Measurements from ENCODE around the gene PUDP. TPM values are rescaled to one million over a fixed set of nuclear protein-coding genes. Genes with fewer than 3 reads are reported as not detected.
"Not testable (repeated sequence)": the region's sequence is repeated elsewhere in the genome, so short reads cannot be mapped to it uniquely, and the experiment has no call there.

The PUDP gene
- total and polyA plus RNA-seq, 3 experiments from 2014 or later, result 18.0 to 26.2 (median 23.2) TPM

DNA sequence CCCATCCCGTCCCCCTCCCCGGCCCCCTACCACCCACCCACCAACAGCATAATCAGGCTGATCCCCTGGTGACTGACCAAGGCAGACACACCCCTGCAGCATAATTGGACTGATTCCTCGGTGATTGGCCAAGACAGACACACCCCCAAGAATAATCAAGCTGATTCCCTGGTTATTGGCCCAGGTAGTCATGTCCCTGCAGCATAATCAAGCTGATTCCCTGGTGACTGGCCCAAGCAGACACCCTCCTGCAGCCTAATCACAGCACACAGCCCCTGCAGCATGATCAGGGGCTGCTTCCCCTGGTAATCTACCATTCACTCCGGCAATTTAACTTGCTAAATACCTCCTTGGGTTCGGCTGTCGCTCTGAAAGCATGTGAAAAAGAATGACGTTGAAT is 47.9 kb downstream of the PUDP start:
- no peak for DNase-seq
- Mint-ChIP-seq H3K4me3 (no peak overlapping the region), H3K4me1 (peaks cover 18 to 21% (median 19%) of the 10 kb centered on the region in 3 donors), H3K27ac (no peak overlapping the region), H3K36me3 (peaks cover 26 to 42% (median 32%) of the 10 kb centered on the region in 3 donors), H3K27me3 (no peaks in the 10 kb centered on the region), H3K9me3 (no peaks in the 10 kb centered on the region)
- Histone ChIP-seq H3K9me3 (ENCODE audit: low read length) (no peaks in the 10 kb centered on the region), H3K4me1 (ENCODE audit: insufficient read depth, low read length) (no peaks in the 10 kb centered on the region), H3K27ac (ENCODE audit: low read depth, low read length) (no peak overlapping the region), H3K36me3 (ENCODE audit: insufficient read depth, low read length) (no peaks in the 10 kb centered on the region), H3K4me3 (ENCODE audit: low read length) (no peak overlapping the region), H3K27me3 (ENCODE audit: insufficient read depth, low read length, poor library complexity, severe bottlenecking) (no peaks in the 10 kb centered on the region)
- POLR2A ChIA-PET, result no interaction called here
- CTCF ChIA-PET, result no interaction called here

DNA sequence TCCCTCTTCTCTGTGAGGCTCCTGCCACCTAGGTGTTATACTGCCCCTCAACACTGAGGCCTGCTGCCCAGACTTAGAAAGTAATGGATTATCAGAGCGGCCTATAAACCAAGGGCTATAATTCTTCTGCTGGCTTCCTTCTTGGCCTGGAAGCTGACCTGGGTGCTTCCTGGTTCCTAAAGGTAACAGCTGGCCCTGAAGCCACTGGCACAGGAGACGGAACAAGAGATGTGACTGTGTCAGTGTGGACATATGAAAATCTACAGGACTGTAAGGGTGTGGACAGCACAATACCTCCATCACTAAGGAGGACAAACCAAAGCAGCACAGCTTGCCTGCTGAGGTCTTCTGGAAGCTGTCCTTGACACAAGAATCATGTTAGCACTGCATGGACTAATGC is 52.3 kb downstream of the PUDP start:
- POLR2A ChIA-PET; DNase-seq; H3K27ac Mint-ChIP-seq; CTCF ChIA-PET; H3K9me3 ChIP-seq (ENCODE audit: low read length); H3K9me3 Mint-ChIP-seq; H3K27me3 ChIP-seq (ENCODE audit: insufficient read depth, low read length, poor library complexity, severe bottlenecking); H3K4me1 ChIP-seq (ENCODE audit: insufficient read depth, low read length); H3K36me3 ChIP-seq (ENCODE audit: insufficient read depth, low read length); H3K27me3 Mint-ChIP-seq; H3K4me3 Mint-ChIP-seq; H3K4me3 ChIP-seq (ENCODE audit: low read length); H3K27ac ChIP-seq (ENCODE audit: low read depth, low read length): not testable (repeated sequence)
- Mint-ChIP-seq H3K4me1 (peaks cover 7 to 25% (median 20%) of the 10 kb centered on the region in 3 donors), H3K36me3 (peaks cover under 1 to 19% (median 8%) of the 10 kb centered on the region in 3 donors)

GRCh38 chrX:7093305-7093704 is 54.6 kb downstream of the PUDP start:
- Mint-ChIP-seq H3K9me3 (no peaks in the 10 kb centered on the region), H3K36me3 (peaks cover 0 to 14% (median 10%) of the 10 kb centered on the region in 3 donors), H3K4me3 (no peak overlapping the region), H3K27me3 (no peaks in the 10 kb centered on the region), H3K4me1 (peaks cover 23 to 42% (median 39%) of the 10 kb centered on the region in 3 donors), H3K27ac (peak overlapping the region in 4 of 8 donors; percentile 37 to 75 (median 42))
- H3K36me3 ChIP-seq (ENCODE audit: insufficient read depth, low read length), result no peaks in the 10 kb centered on the region
- no peaks in the 10 kb centered on the region for H3K9me3 ChIP-seq (ENCODE audit: low read length)
- DNase-seq, result no peak
- no peak overlapping the region for H3K4me3 ChIP-seq (ENCODE audit: low read length)
- H3K27ac ChIP-seq (ENCODE audit: low read depth, low read length), result no peak overlapping the region
- CTCF ChIA-PET, result no interaction called here
- H3K4me1 ChIP-seq (ENCODE audit: insufficient read depth, low read length), result peaks cover 6% of the 10 kb centered on the region
- H3K27me3 ChIP-seq (ENCODE audit: insufficient read depth, low read length, poor library complexity, severe bottlenecking), result no peaks in the 10 kb centered on the region
- POLR2A ChIA-PET, result no interaction called here

DNA sequence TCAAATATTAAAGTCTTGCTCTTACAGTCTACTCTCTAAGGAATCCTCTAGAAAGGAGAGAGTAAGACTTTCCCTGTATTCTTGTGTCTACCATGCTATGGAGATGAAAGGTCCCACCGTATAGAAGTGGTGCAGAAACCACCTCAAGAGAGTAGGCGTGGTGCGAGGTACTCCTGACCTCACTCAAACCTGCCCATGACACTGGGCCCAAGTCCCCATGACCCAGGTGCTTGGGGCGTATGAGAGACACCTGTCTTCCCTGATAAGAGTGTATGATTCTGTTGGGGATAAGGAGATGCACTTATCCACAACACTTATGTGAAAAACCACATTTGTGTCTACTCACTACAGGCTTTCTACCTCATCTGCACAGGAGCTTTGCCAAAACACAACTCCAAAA is 55.4 kb downstream of the PUDP start:
- peaks cover 0 to 13% (median 8%) of the 10 kb centered on the region in 3 donors for H3K36me3 Mint-ChIP-seq
- peaks cover 28 to 47% (median 46%) of the 10 kb centered on the region in 3 donors for H3K4me1 Mint-ChIP-seq
- no peak for DNase-seq
- Histone ChIP-seq H3K4me1 (ENCODE audit: insufficient read depth, low read length) (peaks cover 9% of the 10 kb centered on the region), H3K27me3 (ENCODE audit: insufficient read depth, low read length, poor library complexity, severe bottlenecking) (no peaks in the 10 kb centered on the region), H3K36me3 (ENCODE audit: insufficient read depth, low read length) (no peaks in the 10 kb centered on the region), H3K27ac (ENCODE audit: low read depth, low read length) (no peak overlapping the region), H3K4me3 (ENCODE audit: low read length) (no peak overlapping the region), H3K9me3 (ENCODE audit: low read length) (no peaks in the 10 kb centered on the region)
- H3K9me3 Mint-ChIP-seq, result no peaks in the 10 kb centered on the region
- ChIA-PET CTCF (no interaction called here), POLR2A (no interaction called here)
- no peak overlapping the region for H3K4me3 Mint-ChIP-seq
- peak overlapping the region in 5 of 8 donors; percentile 2 to 75 (median 44) for H3K27ac Mint-ChIP-seq
- H3K27me3 Mint-ChIP-seq, result no peaks in the 10 kb centered on the region

DNA sequence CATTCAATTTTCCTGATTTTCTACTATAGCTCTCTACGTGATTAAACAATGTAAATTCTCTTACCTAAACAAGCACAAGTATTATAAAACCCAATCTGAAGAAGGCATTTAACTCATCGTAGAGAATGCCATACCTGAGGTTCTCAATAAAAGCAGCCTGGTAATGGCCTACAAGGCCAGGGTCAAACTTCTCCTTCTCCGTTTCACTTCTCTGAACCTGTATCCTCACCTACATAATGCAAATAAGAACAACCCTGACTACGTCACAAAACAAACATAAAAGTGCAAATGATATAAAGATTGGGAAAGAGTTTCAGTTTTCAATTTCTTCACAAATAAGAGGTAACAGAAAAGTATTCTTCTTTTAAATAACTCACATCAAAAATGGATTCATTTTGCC is 56.0 kb downstream of the PUDP start:
- DNase-seq, result no peak
- no peak overlapping the region for H3K4me3 Mint-ChIP-seq
- no peaks in the 10 kb centered on the region for H3K27me3 Mint-ChIP-seq
- no peaks in the 10 kb centered on the region for H3K27me3 ChIP-seq (ENCODE audit: insufficient read depth, low read length, poor library complexity, severe bottlenecking)
- CTCF ChIA-PET, result no interaction called here
- H3K9me3 ChIP-seq (ENCODE audit: low read length), result no peaks in the 10 kb centered on the region
- H3K4me3 ChIP-seq (ENCODE audit: low read length), result no peak overlapping the region
- peaks cover 9% of the 10 kb centered on the region for H3K4me1 ChIP-seq (ENCODE audit: insufficient read depth, low read length)
- peaks cover 34 to 53% (median 46%) of the 10 kb centered on the region in 3 donors for H3K4me1 Mint-ChIP-seq
- POLR2A ChIA-PET, result no interaction called here
- H3K36me3 ChIP-seq (ENCODE audit: insufficient read depth, low read length), result no peaks in the 10 kb centered on the region
- peak overlapping the region in 3 of 8 donors; percentile 17 to 44 (median 35) for H3K27ac Mint-ChIP-seq
- H3K27ac ChIP-seq (ENCODE audit: low read depth, low read length), result no peak overlapping the region
- H3K36me3 Mint-ChIP-seq, result peaks cover 0 to 7% (median 5%) of the 10 kb centered on the region in 3 donors
- no peaks in the 10 kb centered on the region for H3K9me3 Mint-ChIP-seq

GRCh38 chrX:7090641-7091040 is 57.3 kb downstream of the PUDP start:
- no peak for DNase-seq
- Histone ChIP-seq H3K4me3 (ENCODE audit: low read length) (no peak overlapping the region), H3K4me1 (ENCODE audit: insufficient read depth, low read length) (peaks cover 9% of the 10 kb centered on the region), H3K9me3 (ENCODE audit: low read length) (no peaks in the 10 kb centered on the region), H3K36me3 (ENCODE audit: insufficient read depth, low read length) (no peaks in the 10 kb centered on the region), H3K27me3 (ENCODE audit: insufficient read depth, low read length, poor library complexity, severe bottlenecking) (no peaks in the 10 kb centered on the region), H3K27ac (ENCODE audit: low read depth, low read length) (no peak overlapping the region)
- Mint-ChIP-seq H3K36me3 (peaks cover 0 to 3% (median 2%) of the 10 kb centered on the region in 3 donors), H3K4me1 (peaks cover 47 to 62% (median 56%) of the 10 kb centered on the region in 3 donors), H3K9me3 (no peaks in the 10 kb centered on the region), H3K27me3 (no peaks in the 10 kb centered on the region), H3K4me3 (peak overlapping the region in 1 of 7 donors; percentile 1), H3K27ac (peak overlapping the region in 4 of 8 donors; percentile 10 to 71 (median 39))
- ChIA-PET POLR2A (no interaction called here), CTCF (no interaction called here)

DNA sequence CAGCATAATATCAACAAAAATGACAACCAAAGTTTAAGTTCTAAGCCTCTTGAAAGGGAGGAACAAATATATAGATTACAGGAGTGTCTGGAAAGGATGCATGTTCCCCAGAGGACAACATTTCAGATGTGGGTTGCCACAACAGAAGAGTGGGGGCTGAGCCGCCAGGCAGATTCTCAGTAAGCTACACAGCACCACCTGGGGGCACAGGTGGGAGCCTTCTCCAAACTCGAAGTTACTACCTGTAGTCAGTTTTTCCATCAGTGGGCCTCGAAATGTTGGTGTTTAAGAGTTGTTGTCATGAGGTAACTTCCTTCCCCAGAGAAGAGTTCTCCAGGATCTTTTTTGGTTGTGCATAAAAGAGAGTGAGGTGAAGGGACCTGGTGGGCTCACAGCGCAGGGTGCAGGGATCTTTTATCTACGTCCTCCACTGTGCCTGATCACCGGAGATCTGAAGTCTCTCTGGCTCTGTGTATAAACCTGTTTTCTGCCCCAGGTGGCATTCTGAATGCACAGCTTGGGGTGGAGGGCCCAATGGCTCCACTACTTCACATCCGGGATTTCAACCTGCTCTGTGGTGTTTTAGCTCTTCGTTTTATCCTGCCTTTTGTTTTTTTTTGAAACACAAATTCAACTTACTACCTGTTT is 58.9 kb downstream of the PUDP start:
- H3K9me3 ChIP-seq (ENCODE audit: low read length), result no peaks in the 10 kb centered on the region
- Mint-ChIP-seq H3K4me3 (peak overlapping the region in 1 of 7 donors; percentile 32), H3K36me3 (peaks cover 0 to 2% (median 1%) of the 10 kb centered on the region in 3 donors), H3K4me1 (peaks cover 63 to 77% (median 71%) of the 10 kb centered on the region in 3 donors), H3K9me3 (no peaks in the 10 kb centered on the region), H3K27ac (peak overlapping the region in 7 of 8 donors; percentile 0 to 80 (median 58)), H3K27me3 (no peaks in the 10 kb centered on the region)
- no peak overlapping the region for H3K4me3 ChIP-seq (ENCODE audit: low read length)
- ChIA-PET CTCF (interaction anchor here (1.0 kb wide), 1 partner anchor 76 kb away, joined by 3 read pairs; no protein-coding TSS in a partner anchor), POLR2A (no interaction called here)
- H3K27me3 ChIP-seq (ENCODE audit: insufficient read depth, low read length, poor library complexity, severe bottlenecking), result no peaks in the 10 kb centered on the region
- no peaks in the 10 kb centered on the region for H3K36me3 ChIP-seq (ENCODE audit: insufficient read depth, low read length)
- no peak overlapping the region for H3K27ac ChIP-seq (ENCODE audit: low read depth, low read length)
- peak in 3 of 5 donors; percentile 30 to 63 (median 47) for DNase-seq
- H3K4me1 ChIP-seq (ENCODE audit: insufficient read depth, low read length), result peaks cover 13% of the 10 kb centered on the region

GRCh38 chrX:7086384-7086783 is 61.6 kb downstream of the PUDP start:
- no peaks in the 10 kb centered on the region for H3K27me3 Mint-ChIP-seq
- no peaks in the 10 kb centered on the region for H3K9me3 Mint-ChIP-seq
- ChIA-PET CTCF (no interaction called here), POLR2A (no interaction called here)
- Histone ChIP-seq H3K4me3 (ENCODE audit: low read length) (no peak overlapping the region), H3K4me1 (ENCODE audit: insufficient read depth, low read length) (peaks cover 34% of the 10 kb centered on the region), H3K9me3 (ENCODE audit: low read length) (no peaks in the 10 kb centered on the region), H3K27ac (ENCODE audit: low read depth, low read length) (no peak overlapping the region), H3K36me3 (ENCODE audit: insufficient read depth, low read length) (no peaks in the 10 kb centered on the region), H3K27me3 (ENCODE audit: insufficient read depth, low read length, poor library complexity, severe bottlenecking) (no peaks in the 10 kb centered on the region)
- no peak for DNase-seq
- peak overlapping the region in 6 of 8 donors; percentile 4 to 79 (median 31) for H3K27ac Mint-ChIP-seq
- H3K4me3 Mint-ChIP-seq, result no peak overlapping the region
- peaks cover 0 to 2% (median 0%) of the 10 kb centered on the region in 3 donors for H3K36me3 Mint-ChIP-seq
- peaks cover 84 to 94% (median 87%) of the 10 kb centered on the region in 3 donors for H3K4me1 Mint-ChIP-seq
